GM12892 (cell line): ENCODE results near the gene SCAMP3.
A peak's percentile ranks its signal among the peaks of the same experiment; 100 is the strongest.

Source experiments
- DNase-seq: peaks from one replicate; pipeline ENCODE4 v3.0.0; 2011; ENCODE audit not compliant: insufficient read length
- FAIRE-seq: peaks from 2 replicates; lab custom pipeline; 2011; peaks lifted over from hg19 to GRCh38; lab: Jason Lieb, UNC
- POLR2A ChIP-seq: IDR thresholded peaks from 2 replicates; pipeline ENCODE4 v1.6.1; 2011; ENCODE audit warnings: low read depth, low read length, control low read depth
- POLR2AphosphoS5 ChIP-seq: IDR thresholded peaks from 2 replicates; pipeline ENCODE4 v1.6.1; 2011; ENCODE audit warnings: low read depth, low read length, control low read depth
- TAF1 ChIP-seq: IDR thresholded peaks from 2 replicates; pipeline ENCODE4 v1.6.1; 2011; ENCODE audit warnings: low read depth, mild to moderate bottlenecking, control low read depth, low read length, borderline replicate concordance

The SCAMP3 gene

GRCh38 chr1:155263067-155263466 lies 907 bp upstream of the SCAMP3 start:
- DNase-seq (no peak), FAIRE-seq (no peak)
- TF ChIP-seq TAF1 (no peak), POLR2AphosphoS5 (no peak), POLR2A (no peak)

- FAIRE-seq, result no peak
- DNase-seq, result no peak
- TF ChIP-seq POLR2A, result no peak
- TF ChIP-seq POLR2AphosphoS5, result no peak
- TF ChIP-seq TAF1, result no peak
Observed at GRCh38 chr1:155261493-155261851, 688 bp downstream of the SCAMP3 start.

- FAIRE-seq (no peak), DNase-seq (no peak)
- TF ChIP-seq POLR2A (no peak), TAF1 (no peak), POLR2AphosphoS5 (no peak)
Observed at GRCh38 chr1:155260276-155260675, 1.9 kb downstream of the SCAMP3 start.

GRCh38 chr1:155256058-155256852 lies 5.9 kb downstream of the SCAMP3 start:
- DNase-seq, result no peak
- TF ChIP-seq POLR2A (no peak), TAF1 (no peak), POLR2AphosphoS5 (no peak; the same call in 1 of the 2 replicates)
- FAIRE-seq, result no peak

- peak; percentile 94 for FAIRE-seq
- peak; percentile 97 for DNase-seq
- TF ChIP-seq POLR2AphosphoS5 (peak; percentile 42; the same call in 1 of the 2 replicates), POLR2A (peak; percentile 57; the same call in 1 of the 2 replicates), TAF1 (no peak)
Observed at GRCh38 chr1:155255243-155256007, 6.7 kb downstream of the SCAMP3 start, which contains the start of gene ENTREP3. Gene ENTREP3 (minus strand): TSS chr1:155255483. CDS start chr1:155254877, 606 bp downstream.

GRCh38 chr1:155254714-155255242 lies 7.4 kb downstream of the SCAMP3 start:
- FAIRE-seq, result no peak

GRCh38 chr1:155254228-155254713 lies 7.9 kb downstream of the SCAMP3 start:
- no peak for DNase-seq
- FAIRE-seq, result no peak
- TF ChIP-seq POLR2A, result no peak
- no peak for TF ChIP-seq TAF1
- no peak for TF ChIP-seq POLR2AphosphoS5

More at GRCh38 chr1:155254714-155255242, 7.4 kb downstream of the SCAMP3 start:
- DNase-seq, result peak; percentile 43
- TF ChIP-seq POLR2A, result no peak
- no peak for TF ChIP-seq TAF1
- no peak for TF ChIP-seq POLR2AphosphoS5

GRCh38 chr1:155253797-155254196 lies 8.4 kb downstream of the SCAMP3 start:
- TF ChIP-seq POLR2A, result no peak
- no peak for TF ChIP-seq TAF1
- no peak for TF ChIP-seq POLR2AphosphoS5
- DNase-seq (no peak), FAIRE-seq (no peak)

GRCh38 chr1:155253208-155253607 lies 9.0 kb downstream of the SCAMP3 start:
- DNase-seq, result no peak
- FAIRE-seq, result no peak
- TF ChIP-seq POLR2A, result no peak
- TF ChIP-seq POLR2AphosphoS5, result no peak
- no peak for TF ChIP-seq TAF1

GRCh38 chr1:155251566-155251965 lies 10.6 kb downstream of the SCAMP3 start:
- no peak for FAIRE-seq
- TF ChIP-seq POLR2AphosphoS5 (no peak), TAF1 (no peak), POLR2A (no peak)
- DNase-seq, result no peak

GRCh38 chr1:155250633-155251449 lies 11.3 kb downstream of the SCAMP3 start:
- FAIRE-seq (peak; percentile 95), DNase-seq (peak; percentile 99)
- TF ChIP-seq POLR2A (no peak), POLR2AphosphoS5 (no peak), TAF1 (no peak)
